ENCODE data around the gene EPB41L4B.

Gene EPB41L4B

GRCh38 chr9:109319626-109320241 lies 1.1 kb downstream of the EPB41L4B start:
- DNase-seq = peak; percentile 57

GRCh38 chr9:109319017-109319625 lies 1.7 kb downstream of the EPB41L4B start:
- DNase-seq = peak; percentile 59

- no peak for DNase-seq
Measured at GRCh38 chr9:109317979-109318741, 2.7 kb downstream of the EPB41L4B start.

- DNase-seq = no peak
Measured at GRCh38 chr9:109317311-109317978, 3.4 kb downstream of the EPB41L4B start.

- DNase-seq = no peak
Measured at GRCh38 chr9:109316207-109316640, 4.6 kb downstream of the EPB41L4B start.

- DNase-seq = no peak
Measured at GRCh38 chr9:109315480-109316206, 5.2 kb downstream of the EPB41L4B start.

GRCh38 chr9:109314011-109314531 lies 6.8 kb downstream of the EPB41L4B start:
- DNase-seq = no peak

GRCh38 chr9:109313351-109313750 lies 7.5 kb downstream of the EPB41L4B start:
- DNase-seq = no peak

- no peak for DNase-seq
Measured at GRCh38 chr9:109312783-109313182, 8.1 kb downstream of the EPB41L4B start.

- no peak for DNase-seq
Measured at GRCh38 chr9:109311731-109312130, 9.1 kb downstream of the EPB41L4B start.

GRCh38 chr9:109311286-109311685 lies 9.6 kb downstream of the EPB41L4B start:
- no peak for DNase-seq

GRCh38 chr9:109310486-109310901 lies 10.4 kb downstream of the EPB41L4B start:
- DNase-seq = no peak

- no peak for DNase-seq
Measured at GRCh38 chr9:109309282-109309681, 11.6 kb downstream of the EPB41L4B start.

- DNase-seq = no peak
Measured at GRCh38 chr9:109307380-109308240, 13.2 kb downstream of the EPB41L4B start.

GRCh38 chr9:109305801-109306200 lies 15.1 kb downstream of the EPB41L4B start:
- DNase-seq = no peak

- DNase-seq = no peak
Measured at GRCh38 chr9:109304347-109304746, 16.5 kb downstream of the EPB41L4B start.

- DNase-seq = no peak
Measured at GRCh38 chr9:109303900-109304299, 17.0 kb downstream of the EPB41L4B start.

GRCh38 chr9:109302606-109303005 lies 18.3 kb downstream of the EPB41L4B start:
- DNase-seq = no peak

- no peak for DNase-seq
Measured at GRCh38 chr9:109301012-109301411, 19.8 kb downstream of the EPB41L4B start.

GRCh38 chr9:109299891-109300290 lies 21.0 kb downstream of the EPB41L4B start:
- DNase-seq = no peak

- no peak for DNase-seq
Measured at GRCh38 chr9:109297899-109298298, 23.0 kb downstream of the EPB41L4B start.

Measured in activated CD8-positive, alpha-beta memory T cell treated with anti-CD3 and anti-CD28 coated beads for 24 hours (primary cell).